Measurements from ENCODE around the gene PRM2. TPM values are rescaled to one million over a fixed set of nuclear protein-coding genes. Genes with fewer than 3 reads are reported as not detected.

The PRM2 gene
- total RNA-seq, 3 donors from 2014 or later: not detected

GRCh38 chr16:11307639-11308492 lies 31.6 kb upstream of the PRM2 start:
- TF ChIP-seq POLR2A (IDR thresholded peaks at IDR 0.05) (no peak), POLR2AphosphoS5 (IDR thresholded peaks at IDR 0.05) (no peak), CTCF (IDR thresholded peaks at IDR 0.05) (no peak)
- H3K9me3 ChIP-seq: no peaks in the 10 kb centered on the region
- no peak overlapping the region for H3K27ac ChIP-seq
- no peak overlapping the region for H3K4me3 ChIP-seq
- H3K27me3 ChIP-seq: no peaks in the 10 kb centered on the region
- H3K4me1 ChIP-seq: no peaks in the 10 kb centered on the region
- no peaks in the 10 kb centered on the region for H3K36me3 ChIP-seq
- intact Hi-C loops (cut with DNase I; ENCODE audit: low total_unique reads): no loop called here
- no peak for DNase-seq (ENCODE audit: low spot score in 2 of 2)

GRCh38 chr16:11306997-11307638 lies 30.8 kb upstream of the PRM2 start:
- Histone ChIP-seq H3K27ac (no peak overlapping the region), H3K36me3 (no peaks in the 10 kb centered on the region), H3K4me1 (no peaks in the 10 kb centered on the region), H3K4me3 (no peak overlapping the region), H3K27me3 (no peaks in the 10 kb centered on the region), H3K9me3 (no peaks in the 10 kb centered on the region)
- no peak for TF ChIP-seq CTCF (IDR thresholded peaks at IDR 0.05)
- TF ChIP-seq POLR2A (IDR thresholded peaks at IDR 0.05): no peak
- TF ChIP-seq POLR2AphosphoS5 (IDR thresholded peaks at IDR 0.05): no peak
- intact Hi-C loops (cut with DNase I; ENCODE audit: low total_unique reads): no loop called here
- DNase-seq (ENCODE audit: low spot score in 2 of 2): no peak

- Histone ChIP-seq H3K4me3 (no peak overlapping the region), H3K9me3 (no peaks in the 10 kb centered on the region), H3K27ac (no peak overlapping the region), H3K27me3 (no peaks in the 10 kb centered on the region), H3K4me1 (no peaks in the 10 kb centered on the region), H3K36me3 (no peaks in the 10 kb centered on the region)
- intact Hi-C loops (cut with DNase I; ENCODE audit: low total_unique reads): no loop called here
- TF ChIP-seq CTCF (IDR thresholded peaks at IDR 0.05) (no peak), POLR2AphosphoS5 (IDR thresholded peaks at IDR 0.05) (no peak), POLR2A (IDR thresholded peaks at IDR 0.05) (no peak)
- no peak for DNase-seq (ENCODE audit: low spot score in 2 of 2)
Measured at GRCh38 chr16:11306381-11306780, 30.1 kb upstream of the PRM2 start.

GRCh38 chr16:11303405-11304138 lies 27.3 kb upstream of the PRM2 start:
- DNase-seq (ENCODE audit: low spot score in 2 of 2): peak; percentile 41 to 65
- intact Hi-C loops (cut with DNase I; ENCODE audit: low total_unique reads): loop anchor here (5.0 kb wide), 1 partner anchor 1059 kb away; no protein-coding TSS in a partner anchor
- no peaks in the 10 kb centered on the region for H3K36me3 ChIP-seq
- H3K4me1 ChIP-seq: no peaks in the 10 kb centered on the region
- TF ChIP-seq POLR2A (IDR thresholded peaks at IDR 0.05): no peak
- TF ChIP-seq POLR2AphosphoS5 (IDR thresholded peaks at IDR 0.05): no peak
- no peak for TF ChIP-seq CTCF (IDR thresholded peaks at IDR 0.05)
- peak overlapping the region in 1 of 3 donors; percentile 53 for H3K4me3 ChIP-seq
- peak overlapping the region; percentile 12 to 76 for H3K27ac ChIP-seq
- H3K27me3 ChIP-seq: no peaks in the 10 kb centered on the region
- no peaks in the 10 kb centered on the region for H3K9me3 ChIP-seq

All from breast epithelium (tissue), 4 donors.